ENCODE measurements around the gene XPO6. TPM values are rescaled to one million over a fixed set of nuclear protein-coding genes. Genes with fewer than 3 reads are reported as not detected.

The XPO6 gene
- total RNA-seq, 5 donors from 2014 or later (not counting 1 experiment from before 2014, with no cell fraction given), result 355 to 403 (median 391) TPM

DNA sequence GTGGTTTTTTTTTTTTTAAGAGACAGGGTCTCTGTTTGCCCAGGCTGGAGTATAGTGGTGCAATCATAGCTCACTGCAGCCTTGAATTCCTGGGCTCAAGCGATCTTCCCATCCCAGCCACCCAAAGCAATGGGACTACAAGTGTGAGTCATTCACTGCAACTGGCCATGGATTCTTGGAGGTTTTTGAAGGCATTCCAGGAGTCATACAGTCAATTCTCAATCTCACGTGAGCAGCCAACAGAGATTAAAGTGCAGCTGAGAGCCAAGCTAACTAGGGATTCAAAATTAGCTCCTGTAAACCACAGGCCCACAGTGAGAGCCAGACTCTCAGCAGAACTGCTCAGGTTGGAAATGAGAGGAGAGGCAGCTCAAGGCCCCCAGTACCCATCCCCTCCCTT is 30.2 kb downstream of the XPO6 start:
- H3K4me1 ChIP-seq (ENCODE audit: control insufficient read depth in 1 of 2, extremely low read depth in 1 of 2, insufficient read depth in 2 of 2, low read length in 2 of 2), result peaks cover 28 to 54% of the 10 kb centered on the region in 2 experiments
- H3K4me3 ChIP-seq (ENCODE audit: control insufficient read depth in 1 of 2, extremely low read depth in 1 of 2, low read length in 1 of 2), result no peak overlapping the region
- peaks cover 5 to 33% of the 10 kb centered on the region in 2 donors for H3K36me3 ChIP-seq (ENCODE audit: control insufficient read depth in 2 of 2, extremely low read depth in 1 of 2, insufficient read depth in 1 of 2, low read length in 1 of 2)
- H3K27me3 Mint-ChIP-seq, result no peaks in the 10 kb centered on the region
- peak in 2 of 4 experiments; percentile 22 to 31 for ATAC-seq (replicated peaks in 1 of 4)
- POLR2A ChIA-PET, result interaction anchor here (0.6 to 0.7 kb wide), 3 partner anchors 26 to 1968 kb away, joined by 3 to 5 read pairs (median 5); no protein-coding TSS in a partner anchor
- no peaks in the 10 kb centered on the region for H3K27me3 ChIP-seq (replicated peaks in 1 of 2; ENCODE audit: control insufficient read depth in 2 of 2, extremely low read depth in 1 of 2, insufficient read depth in 2 of 2, low read length in 1 of 2)
- H3K36me3 Mint-ChIP-seq, result peaks cover 52% of the 10 kb centered on the region
- peaks cover 0 to 2% (median 0%) of the 10 kb centered on the region in 3 donors for H3K9me3 Mint-ChIP-seq
- no peaks in the 10 kb centered on the region for H3K9me3 ChIP-seq
- CTCF ChIA-PET, result interaction anchor here in 1 of 2 donors (0.6 to 0.8 kb wide), 2 partner anchors 18 to 69 kb away, joined by 3 to 4 read pairs; no protein-coding TSS in a partner anchor
- DNase-seq, result no peak
- peaks cover 82 to 92% (median 89%) of the 10 kb centered on the region in 3 donors for H3K4me1 Mint-ChIP-seq
- 100% methylated on average over 1 of the region's 2 CpGs for whole genome bisulfite sequencing (ENCODE audit: insufficient coverage)
- peak overlapping the region; percentile 30 for H3K27ac ChIP-seq (ENCODE audit: low read length)
- peak overlapping the region; percentile 88 to 95 for H3K27ac Mint-ChIP-seq
- peak overlapping the region in 1 of 3 donors; percentile 77 for H3K4me3 Mint-ChIP-seq

GRCh38 chr16:28180655-28181460 is 30.9 kb downstream of the XPO6 start:
- CTCF ChIA-PET, result interaction anchor here in 1 of 2 donors (0.8 kb wide), 1 partner anchor 17 kb away, joined by 3 read pairs; no protein-coding TSS in a partner anchor
- Histone ChIP-seq H3K4me3 (ENCODE audit: control insufficient read depth in 1 of 2, extremely low read depth in 1 of 2, low read length in 1 of 2) (no peak overlapping the region), H3K36me3 (ENCODE audit: control insufficient read depth in 2 of 2, extremely low read depth in 1 of 2, insufficient read depth in 1 of 2, low read length in 1 of 2) (peaks cover 5 to 38% of the 10 kb centered on the region in 2 donors), H3K27me3 (replicated peaks in 1 of 2; ENCODE audit: control insufficient read depth in 2 of 2, extremely low read depth in 1 of 2, insufficient read depth in 2 of 2, low read length in 1 of 2) (no peaks in the 10 kb centered on the region), H3K27ac (ENCODE audit: low read length) (peak overlapping the region; percentile 35), H3K9me3 (no peaks in the 10 kb centered on the region), H3K4me1 (ENCODE audit: control insufficient read depth in 1 of 2, extremely low read depth in 1 of 2, insufficient read depth in 2 of 2, low read length in 2 of 2) (peaks cover 26 to 48% of the 10 kb centered on the region in 2 experiments)
- 75% methylated on average over 6 of the region's 9 CpGs for WGBS (ENCODE audit: insufficient coverage)
- Mint-ChIP-seq H3K27ac (peak overlapping the region; percentile 88 to 95), H3K4me1 (peaks cover 79 to 89% (median 86%) of the 10 kb centered on the region in 3 donors), H3K36me3 (peaks cover 55% of the 10 kb centered on the region), H3K4me3 (peak overlapping the region; percentile 2 to 77 (median 15)), H3K27me3 (no peaks in the 10 kb centered on the region), H3K9me3 (peaks cover 0 to 2% (median 0%) of the 10 kb centered on the region in 3 donors)
- peak in 1 of 35 experiments; percentile 53 for DNase-seq
- POLR2A ChIA-PET, result interaction anchor here in 1 of 2 donors (0.7 kb wide), 1 partner anchor 50 kb away, joined by 3 read pairs; no protein-coding TSS in a partner anchor
- ATAC-seq (replicated peaks in 1 of 4), result peak in 1 of 4 experiments; percentile 60

DNA sequence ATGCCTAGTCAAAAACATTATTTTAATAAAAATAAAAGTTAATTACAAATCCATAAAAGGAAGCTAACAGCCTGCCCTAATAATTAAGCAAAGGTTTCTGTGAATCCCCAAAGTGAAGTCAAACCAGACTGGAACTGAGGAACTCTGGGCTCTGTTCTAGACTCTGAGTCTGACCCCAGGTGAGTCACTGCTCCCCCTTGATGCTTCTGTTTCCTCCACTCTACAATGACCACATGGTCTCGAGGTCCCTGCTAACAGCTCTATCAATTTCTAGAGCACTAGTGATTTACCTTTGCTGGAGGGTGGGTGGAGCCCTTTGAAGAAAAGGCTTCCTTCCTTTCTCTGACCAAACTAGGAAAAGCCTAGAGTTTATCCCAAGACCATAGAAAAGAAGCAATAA is 32.4 kb downstream of the XPO6 start:
- Histone ChIP-seq H3K27ac (ENCODE audit: low read length) (no peak overlapping the region), H3K4me3 (ENCODE audit: control insufficient read depth in 1 of 2, extremely low read depth in 1 of 2, low read length in 1 of 2) (no peak overlapping the region), H3K4me1 (ENCODE audit: control insufficient read depth in 1 of 2, extremely low read depth in 1 of 2, insufficient read depth in 2 of 2, low read length in 2 of 2) (peaks cover 28 to 51% of the 10 kb centered on the region in 2 experiments), H3K9me3 (no peaks in the 10 kb centered on the region), H3K36me3 (ENCODE audit: control insufficient read depth in 2 of 2, extremely low read depth in 1 of 2, insufficient read depth in 1 of 2, low read length in 1 of 2) (peaks cover 5 to 50% of the 10 kb centered on the region in 2 donors), H3K27me3 (replicated peaks in 1 of 2; ENCODE audit: control insufficient read depth in 2 of 2, extremely low read depth in 1 of 2, insufficient read depth in 2 of 2, low read length in 1 of 2) (no peaks in the 10 kb centered on the region)
- DNase-seq (peak in 1 of 35 experiments; percentile 20), ATAC-seq (replicated peaks in 1 of 4) (peak in 2 of 4 experiments; percentile 53 to 57)
- peaks cover 82 to 91% (median 88%) of the 10 kb centered on the region in 3 donors for H3K4me1 Mint-ChIP-seq
- peaks cover 66% of the 10 kb centered on the region for H3K36me3 Mint-ChIP-seq
- H3K27ac Mint-ChIP-seq, result peak overlapping the region; percentile 75 to 87
- WGBS (ENCODE audit: insufficient coverage), result no CpG with 5 or more reads among the region's 1 CpG
- H3K27me3 Mint-ChIP-seq, result no peaks in the 10 kb centered on the region
- ChIA-PET POLR2A (interaction anchor here (0.6 to 0.9 kb wide), 3 partner anchors 14 to 19 kb away, joined by 4 to 5 read pairs (median 4); no protein-coding TSS in a partner anchor), CTCF (interaction anchor here (0.5 to 1.3 kb wide), 5 partner anchors 29 to 114 kb away, joined by 3 to 6 read pairs (median 3); no protein-coding TSS in a partner anchor)
- H3K4me3 Mint-ChIP-seq, result peak overlapping the region in 1 of 3 donors; percentile 77
- H3K9me3 Mint-ChIP-seq, result no peaks in the 10 kb centered on the region

- H3K4me1 ChIP-seq (ENCODE audit: control insufficient read depth in 1 of 2, extremely low read depth in 1 of 2, insufficient read depth in 2 of 2, low read length in 2 of 2), result peaks cover 13 to 43% of the 10 kb centered on the region in 2 experiments
- peak overlapping the region; percentile 83 to 86 for H3K27ac Mint-ChIP-seq
- H3K9me3 ChIP-seq, result no peaks in the 10 kb centered on the region
- no peak overlapping the region for H3K4me3 ChIP-seq (ENCODE audit: control insufficient read depth in 1 of 2, extremely low read depth in 1 of 2, low read length in 1 of 2)
- ChIA-PET CTCF (no interaction called here), POLR2A (interaction anchor here (0.6 to 1.1 kb wide), 4 partner anchors 11 to 798 kb away, joined by 3 to 6 read pairs (median 5); no protein-coding TSS in a partner anchor)
- H3K4me3 Mint-ChIP-seq, result peak overlapping the region in 1 of 3 donors; percentile 39
- ATAC-seq (replicated peaks in 1 of 4), result no peak
- DNase-seq, result no peak
- no peaks in the 10 kb centered on the region for H3K27me3 ChIP-seq (replicated peaks in 1 of 2; ENCODE audit: control insufficient read depth in 2 of 2, extremely low read depth in 1 of 2, insufficient read depth in 2 of 2, low read length in 1 of 2)
- no peaks in the 10 kb centered on the region for H3K9me3 Mint-ChIP-seq
- peaks cover 75 to 83% (median 81%) of the 10 kb centered on the region in 3 donors for H3K4me1 Mint-ChIP-seq
- peaks cover 71% of the 10 kb centered on the region for H3K36me3 Mint-ChIP-seq
- H3K27me3 Mint-ChIP-seq, result no peaks in the 10 kb centered on the region
- peaks cover 5 to 75% of the 10 kb centered on the region in 2 donors for H3K36me3 ChIP-seq (ENCODE audit: control insufficient read depth in 2 of 2, extremely low read depth in 1 of 2, insufficient read depth in 1 of 2, low read length in 1 of 2)
- H3K27ac ChIP-seq (ENCODE audit: low read length), result peak overlapping the region; percentile 15
- no CpG with 5 or more reads among the region's 5 CpGs for WGBS (ENCODE audit: insufficient coverage)
These were observed 36.0 kb downstream of the XPO6 start for GRCh38 chr16:28175715-28176114.

DNA sequence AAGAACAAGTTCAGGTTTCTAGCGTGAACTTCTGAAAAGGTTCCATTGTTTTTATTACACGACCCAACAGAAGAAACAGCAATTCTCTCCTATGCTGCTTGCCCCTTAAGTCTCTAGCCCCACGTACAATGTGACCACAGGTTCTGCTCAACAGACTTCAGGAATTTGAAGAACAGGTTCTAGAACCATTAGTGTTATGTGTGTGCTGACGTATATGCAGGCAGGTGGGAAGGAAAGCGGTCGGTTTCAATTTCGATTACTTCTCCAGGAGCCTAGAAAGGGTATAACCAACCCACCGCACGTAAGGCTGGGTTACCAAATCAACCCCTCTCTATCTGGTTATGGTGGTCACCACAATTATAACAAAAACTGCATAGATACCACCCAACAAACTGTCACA is 39.4 kb downstream of the XPO6 start:
- no peak for DNase-seq
- Histone ChIP-seq H3K9me3 (no peaks in the 10 kb centered on the region), H3K36me3 (ENCODE audit: control insufficient read depth in 2 of 2, extremely low read depth in 1 of 2, insufficient read depth in 1 of 2, low read length in 1 of 2) (peaks cover 0 to 70% of the 10 kb centered on the region in 2 donors), H3K4me3 (ENCODE audit: control insufficient read depth in 1 of 2, extremely low read depth in 1 of 2, low read length in 1 of 2) (no peak overlapping the region), H3K27me3 (replicated peaks in 1 of 2; ENCODE audit: control insufficient read depth in 2 of 2, extremely low read depth in 1 of 2, insufficient read depth in 2 of 2, low read length in 1 of 2) (no peaks in the 10 kb centered on the region), H3K27ac (ENCODE audit: low read length) (peak overlapping the region; percentile 26), H3K4me1 (ENCODE audit: control insufficient read depth in 1 of 2, extremely low read depth in 1 of 2, insufficient read depth in 2 of 2, low read length in 2 of 2) (peaks cover 27 to 37% of the 10 kb centered on the region in 2 experiments)
- no peak for ATAC-seq (replicated peaks in 1 of 4)
- CTCF ChIA-PET, result no interaction called here
- H3K4me3 Mint-ChIP-seq, result no peak overlapping the region
- peaks cover 78 to 82% (median 78%) of the 10 kb centered on the region in 3 donors for H3K4me1 Mint-ChIP-seq
- POLR2A ChIA-PET, result no interaction called here
- H3K9me3 Mint-ChIP-seq, result no peaks in the 10 kb centered on the region
- peak overlapping the region; percentile 80 to 88 for H3K27ac Mint-ChIP-seq
- WGBS (ENCODE audit: insufficient coverage), result 100% methylated on average over 1 of the region's 9 CpGs
- peaks cover 63% of the 10 kb centered on the region for H3K36me3 Mint-ChIP-seq
- H3K27me3 Mint-ChIP-seq, result no peaks in the 10 kb centered on the region

DNA sequence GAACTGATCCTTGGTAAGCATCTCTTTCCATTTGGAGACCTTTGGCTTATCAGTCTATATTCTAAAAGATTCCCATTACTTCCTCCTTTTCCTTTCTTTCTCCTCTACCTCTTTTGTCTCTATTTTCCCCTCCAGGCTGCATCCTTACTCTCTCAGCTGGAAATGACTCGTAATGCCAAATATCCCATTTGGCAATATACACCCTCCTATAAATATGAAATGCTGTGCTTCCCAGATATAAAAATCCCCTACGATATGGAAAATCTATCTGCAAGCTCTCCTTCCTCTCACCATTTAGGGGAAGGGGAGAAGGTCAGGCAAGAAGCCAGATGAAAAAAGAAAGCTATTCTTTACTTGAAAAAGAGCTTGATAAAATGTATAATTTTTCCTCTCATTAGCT is 39.9 kb downstream of the XPO6 start:
- H3K27me3 Mint-ChIP-seq, result no peaks in the 10 kb centered on the region
- H3K36me3 Mint-ChIP-seq, result peaks cover 63% of the 10 kb centered on the region
- H3K4me3 Mint-ChIP-seq, result no peak overlapping the region
- CTCF ChIA-PET, result no interaction called here
- H3K27ac ChIP-seq (ENCODE audit: low read length), result peak overlapping the region; percentile 26
- POLR2A ChIA-PET, result interaction anchor here in 1 of 2 donors (0.6 to 0.7 kb wide), 2 partner anchors 17 to 21 kb away, joined by 3 to 4 read pairs; no protein-coding TSS in a partner anchor
- no peaks in the 10 kb centered on the region for H3K9me3 Mint-ChIP-seq
- ATAC-seq (replicated peaks in 1 of 4), result no peak
- no peak overlapping the region for H3K4me3 ChIP-seq (ENCODE audit: control insufficient read depth in 1 of 2, extremely low read depth in 1 of 2, low read length in 1 of 2)
- no peaks in the 10 kb centered on the region for H3K9me3 ChIP-seq
- peaks cover 78 to 82% (median 78%) of the 10 kb centered on the region in 3 donors for H3K4me1 Mint-ChIP-seq
- H3K27ac Mint-ChIP-seq, result peak overlapping the region; percentile 80 to 88
- peaks cover 27 to 41% of the 10 kb centered on the region in 2 experiments for H3K4me1 ChIP-seq (ENCODE audit: control insufficient read depth in 1 of 2, extremely low read depth in 1 of 2, insufficient read depth in 2 of 2, low read length in 2 of 2)
- peaks cover 0 to 71% of the 10 kb centered on the region in 2 donors for H3K36me3 ChIP-seq (ENCODE audit: control insufficient read depth in 2 of 2, extremely low read depth in 1 of 2, insufficient read depth in 1 of 2, low read length in 1 of 2)
- WGBS (ENCODE audit: insufficient coverage), result no CpG with 5 or more reads among the region's 2 CpGs
- no peak for DNase-seq
- H3K27me3 ChIP-seq (replicated peaks in 1 of 2; ENCODE audit: control insufficient read depth in 2 of 2, extremely low read depth in 1 of 2, insufficient read depth in 2 of 2, low read length in 1 of 2), result no peaks in the 10 kb centered on the region

Data from T-cell (primary cell).